Endothelial cell (in vitro differentiated cells): ENCODE data around the gene SLC24A3. TPM values are rescaled to one million over a fixed set of nuclear protein-coding genes. Genes with fewer than 3 reads are reported as not detected.

Experiments
- DNase-seq: peaks from one replicate; pipeline ENCODE4 v3.0.0; 2021; ENCODE audit warnings: low spot score
- H3K27ac Mint-ChIP-seq: one replicate; pipeline ENCODE4 v1.8.0; 2021; ENCODE audit warnings: mixed read lengths, inconsistent platforms; ENCODE audit not compliant: unreplicated experiment
- H3K27me3 Mint-ChIP-seq: one replicate; pipeline ENCODE4 v1.8.0; 2021; ENCODE audit warnings: mild to moderate bottlenecking, moderate library complexity, mixed read lengths, inconsistent platforms; ENCODE audit not compliant: unreplicated experiment
- H3K36me3 Mint-ChIP-seq: one replicate; pipeline ENCODE4 v1.8.0; 2021; ENCODE audit warnings: mild to moderate bottlenecking, low read depth, mixed read lengths, inconsistent platforms; ENCODE audit not compliant: unreplicated experiment
- H3K4me1 Mint-ChIP-seq: one replicate; pipeline ENCODE4 v1.8.0; 2021; ENCODE audit warnings: mild to moderate bottlenecking, mixed read lengths, inconsistent platforms; ENCODE audit not compliant: unreplicated experiment
- H3K4me3 Mint-ChIP-seq: one replicate; pipeline ENCODE4 v1.8.0; 2021; ENCODE audit warnings: mild to moderate bottlenecking, mixed read lengths, inconsistent platforms; ENCODE audit not compliant: unreplicated experiment
- H3K9me3 Mint-ChIP-seq: one replicate; pipeline ENCODE4 v1.8.0; 2021; ENCODE audit warnings: mixed read lengths, inconsistent platforms; ENCODE audit not compliant: unreplicated experiment
- CTCF ChIP-seq: fragments of 200-600 bp; sonication (generic); IDR thresholded peaks from one replicate; pipeline ENCODE4 v1.5.0; 2021; ENCODE audit warnings: antibody characterized with exemption; ENCODE audit not compliant: unreplicated experiment
- total RNA-seq: library from RNA; stranded (reverse); fragmentation: NEBNext Ultra II Directional; extraction: Animal tissue kit (Norgen Biotek cat#: 25700); gene quantifications from one replicate; pipeline ENCODE4 v1.2.1, GENCODE V29; 2021; ENCODE audit not compliant: unreplicated experiment

The SLC24A3 gene
- total RNA-seq, 1 donor from 2014 or later = 0.15 TPM

- H3K27me3 Mint-ChIP-seq = peaks cover 21% of the 10 kb centered on the region
- peak overlapping the region; percentile 71 for H3K4me3 Mint-ChIP-seq
- H3K27ac Mint-ChIP-seq = no peak overlapping the region
- no peaks in the 10 kb centered on the region for H3K36me3 Mint-ChIP-seq
- no peaks in the 10 kb centered on the region for H3K9me3 Mint-ChIP-seq
- no peak for TF ChIP-seq CTCF
- peaks cover 3% of the 10 kb centered on the region for H3K4me1 Mint-ChIP-seq
- DNase-seq = no peak
These were observed 1.2 kb upstream of the SLC24A3 start for GRCh38 chr20:19211252-19211651.

GRCh38 chr20:19211661-19212468, 577 bp upstream of the SLC24A3 start:
- Mint-ChIP-seq H3K9me3 (no peaks in the 10 kb centered on the region), H3K27ac (no peak overlapping the region), H3K4me3 (peak overlapping the region; percentile 71), H3K27me3 (peaks cover 21% of the 10 kb centered on the region), H3K36me3 (no peaks in the 10 kb centered on the region), H3K4me1 (peaks cover 3% of the 10 kb centered on the region)
- DNase-seq = peak; percentile 52
- no peak for TF ChIP-seq CTCF

DNA sequence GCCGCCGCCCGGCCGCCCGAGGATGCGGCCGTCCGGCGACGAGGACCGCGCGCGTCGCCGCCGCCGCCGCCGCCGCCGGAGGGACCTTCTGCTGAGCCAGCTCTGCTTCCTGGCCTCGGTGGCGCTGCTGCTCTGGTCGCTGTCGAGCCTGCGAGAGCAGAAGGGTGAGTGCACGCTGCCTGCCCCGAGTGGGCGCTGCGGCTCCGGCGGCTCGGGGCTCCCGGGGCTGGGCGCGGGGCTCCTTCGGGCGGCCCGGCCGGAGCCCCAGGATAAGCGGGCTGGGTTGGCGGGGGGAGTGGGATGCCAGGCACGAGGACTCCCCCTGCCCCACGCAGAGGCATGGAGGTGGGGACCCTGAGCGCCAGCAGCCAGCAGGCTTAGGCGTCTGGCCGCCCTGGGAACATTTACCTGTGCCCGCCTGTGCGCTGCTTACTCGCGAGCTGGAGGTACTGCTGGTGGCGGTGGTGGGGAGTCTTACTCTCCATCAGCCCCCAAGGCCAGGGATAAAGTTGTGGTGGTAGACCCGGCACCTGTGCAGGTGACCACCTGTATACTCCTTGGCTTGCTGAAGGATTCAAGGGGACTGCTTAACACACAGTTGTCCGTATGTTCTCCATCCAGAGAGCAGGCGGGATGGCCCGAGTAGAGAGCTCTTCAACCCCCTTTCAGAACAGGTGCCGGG, 520 bp downstream of the SLC24A3 start:
- Mint-ChIP-seq H3K4me1 (peaks cover 3% of the 10 kb centered on the region), H3K9me3 (no peaks in the 10 kb centered on the region), H3K27ac (no peak overlapping the region), H3K36me3 (no peaks in the 10 kb centered on the region), H3K27me3 (peaks cover 21% of the 10 kb centered on the region), H3K4me3 (peak overlapping the region; percentile 80)
- DNase-seq = peak; percentile 74
- peak; percentile 14 for TF ChIP-seq CTCF

GRCh38 chr20:19213946-19214490, 1.6 kb downstream of the SLC24A3 start:
- Mint-ChIP-seq H3K36me3 (no peaks in the 10 kb centered on the region), H3K27me3 (peaks cover 21% of the 10 kb centered on the region), H3K27ac (no peak overlapping the region), H3K4me3 (peak overlapping the region; percentile 80), H3K4me1 (peaks cover 3% of the 10 kb centered on the region), H3K9me3 (no peaks in the 10 kb centered on the region)
- TF ChIP-seq CTCF = no peak
- no peak for DNase-seq
